Tibial nerve (tissue), 4 donors: ENCODE data around the gene BCAR1.
"Not testable (repeated sequence)": the region's sequence is repeated elsewhere in the genome, so short reads cannot be mapped to it uniquely, and the experiment has no call there.

ENCODE experiments used
- EP300 ChIP-seq, 2 donors: sonication (generic); formaldehyde crosslinking; IDR thresholded peaks; one replicate each; pipeline ENCODE4 v1.6.1; 2017; ENCODE audit warnings: antibody characterized with exemption in 2 of 2, mild to moderate bottlenecking in 1 of 2
- POLR2A ChIP-seq, 2 donors: fragments of 450-650 bp; IDR thresholded peaks; one replicate each; pipeline ENCODE4 v1.6.1; 2017; ENCODE audit warnings: antibody characterized with exemption in 2 of 2, mild to moderate bottlenecking in 2 of 2, moderate library complexity in 2 of 2
- TF ChIP-seq, protein P1 (sequence below), 5 experiments: fragments of 200-600 bp in 3 of 5; fragments of 450-650 bp in 2 of 5; sonication (generic) in 3 of 5; IDR thresholded peaks; one replicate each; pipeline ENCODE4 v1.5.1; 2016 to 2019; ENCODE audit warnings: antibody characterized with exemption in 5 of 5, mild to moderate bottlenecking in 3 of 5, moderate library complexity in 2 of 5

DNA sequence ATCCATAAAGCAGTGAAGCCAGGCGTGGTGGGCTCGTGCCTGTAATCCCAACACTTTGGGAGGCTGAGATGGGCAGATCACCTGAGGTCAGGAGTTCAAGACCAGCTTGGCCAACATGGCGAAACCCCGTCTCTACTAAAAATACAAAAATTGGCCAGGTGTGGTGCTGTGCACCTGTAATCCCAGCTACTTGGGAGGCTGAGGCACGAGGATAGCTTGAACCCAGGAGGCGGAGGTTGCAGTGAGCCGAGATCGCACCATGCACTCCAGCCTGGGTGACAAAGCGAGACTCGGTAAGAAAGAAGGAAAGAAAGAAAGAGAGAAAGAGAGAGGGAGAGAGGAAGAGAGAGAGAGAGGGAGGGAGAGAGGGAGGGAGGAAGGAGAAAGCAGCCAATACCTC is 21.2 kb upstream of the BCAR1 start:
- TF ChIP-seq, protein P1, sequence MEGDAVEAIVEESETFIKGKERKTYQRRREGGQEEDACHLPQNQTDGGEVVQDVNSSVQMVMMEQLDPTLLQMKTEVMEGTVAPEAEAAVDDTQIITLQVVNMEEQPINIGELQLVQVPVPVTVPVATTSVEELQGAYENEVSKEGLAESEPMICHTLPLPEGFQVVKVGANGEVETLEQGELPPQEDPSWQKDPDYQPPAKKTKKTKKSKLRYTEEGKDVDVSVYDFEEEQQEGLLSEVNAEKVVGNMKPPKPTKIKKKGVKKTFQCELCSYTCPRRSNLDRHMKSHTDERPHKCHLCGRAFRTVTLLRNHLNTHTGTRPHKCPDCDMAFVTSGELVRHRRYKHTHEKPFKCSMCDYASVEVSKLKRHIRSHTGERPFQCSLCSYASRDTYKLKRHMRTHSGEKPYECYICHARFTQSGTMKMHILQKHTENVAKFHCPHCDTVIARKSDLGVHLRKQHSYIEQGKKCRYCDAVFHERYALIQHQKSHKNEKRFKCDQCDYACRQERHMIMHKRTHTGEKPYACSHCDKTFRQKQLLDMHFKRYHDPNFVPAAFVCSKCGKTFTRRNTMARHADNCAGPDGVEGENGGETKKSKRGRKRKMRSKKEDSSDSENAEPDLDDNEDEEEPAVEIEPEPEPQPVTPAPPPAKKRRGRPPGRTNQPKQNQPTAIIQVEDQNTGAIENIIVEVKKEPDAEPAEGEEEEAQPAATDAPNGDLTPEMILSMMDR (IDR thresholded peaks at IDR 0.05): not testable (repeated sequence)
- not testable (repeated sequence) for TF ChIP-seq POLR2A, EP300 (IDR thresholded peaks at IDR 0.05)
